ENCODE data around the gene SH3BGRL2. TPM values are rescaled to one million over a fixed set of nuclear protein-coding genes. Genes with fewer than 3 reads are reported as not detected.
"Not testable (repeated sequence)": the region's sequence is repeated elsewhere in the genome, so short reads cannot be mapped to it uniquely, and the experiment has no call there.

SH3BGRL2 gene
- polyA plus RNA-seq, 10 donors = 6.4 to 9.8 (median 9.2) TPM

GRCh38 chr6:79735183-79735582 lies 104.1 kb downstream of the SH3BGRL2 start:
- DNase-seq = no peak

GRCh38 chr6:79737172-79737571 lies 106.0 kb downstream of the SH3BGRL2 start:
- DNase-seq = peak in 1 of 3 donors; percentile 11

DNA sequence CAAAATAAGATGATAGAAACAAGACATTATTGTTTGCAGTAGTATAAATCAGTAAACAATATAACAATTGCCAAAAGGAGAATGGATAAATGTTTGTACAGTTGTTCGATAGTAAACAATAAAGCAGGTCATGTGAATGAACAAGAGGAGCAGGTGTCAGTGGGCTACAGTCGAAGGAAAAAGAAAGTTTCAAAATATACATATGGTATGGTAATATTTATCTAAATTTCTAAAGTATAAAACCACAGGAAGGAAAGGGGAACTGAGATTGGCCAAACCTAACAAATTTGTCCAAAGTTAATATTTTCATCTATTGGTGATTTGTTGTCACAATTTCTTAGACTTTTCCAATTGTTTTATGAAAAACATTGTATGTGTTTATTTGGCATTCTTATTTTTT lies 110.9 kb downstream of the SH3BGRL2 start:
- DNase-seq = no peak

DNA sequence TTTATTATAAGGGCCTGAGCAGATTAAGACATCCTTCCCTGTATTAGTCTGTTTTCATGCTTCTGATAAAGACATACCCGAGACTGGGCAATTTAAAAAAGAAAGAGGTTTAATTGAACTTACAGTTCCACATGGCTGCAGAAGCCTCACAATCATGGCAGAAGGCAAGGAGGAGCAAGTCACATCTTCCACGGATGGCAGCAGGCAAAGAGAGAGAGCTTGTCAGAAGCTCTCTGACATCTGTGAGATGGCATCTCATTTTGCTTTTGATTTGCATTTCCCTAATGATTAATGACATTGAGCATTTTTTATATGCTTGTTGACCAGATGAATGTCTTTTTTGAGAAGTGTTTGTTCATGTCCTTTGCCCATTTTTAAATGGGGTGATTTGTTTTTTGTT lies 114.2 kb downstream of the SH3BGRL2 start:
- not testable (repeated sequence) for DNase-seq

GRCh38 chr6:79746325-79746724 lies 115.2 kb downstream of the SH3BGRL2 start:
- not testable (repeated sequence) for DNase-seq

- DNase-seq = peak in 2 of 3 donors; percentile 18 to 28
Observed at GRCh38 chr6:79750806-79751205, 119.7 kb downstream of the SH3BGRL2 start.

Other genes with a start within 250 kb of the SH3BGRL2 start
- gene LCA5, start 93.9 kb upstream of the SH3BGRL2 start, polyA plus RNA-seq (ENCODE audit: insufficient read length in 10 of 10) = 1 to 10 TPM; 4.2 to 6.1 (median 4.9) TPM

Data from muscle of back (tissue), 11 donors.